ES-I3 (cell line): ENCODE data around the gene KRT85.
"Not testable (repeated sequence)": the region's sequence is repeated elsewhere in the genome, so short reads cannot be mapped to it uniquely, and the experiment has no call there.

ENCODE experiments used
- H3K36me3 ChIP-seq: 2 replicates; pipeline ENCODE4 v1.6.1; 2013; ENCODE audit warnings: mild to moderate bottlenecking, low read length, control low read depth, moderate library complexity; ENCODE audit not compliant: insufficient read depth
- H3K4me1 ChIP-seq: 2 replicates; pipeline ENCODE4 v1.6.1; 2013; ENCODE audit warnings: mild to moderate bottlenecking, control low read depth, low read length; ENCODE audit not compliant: insufficient read depth
- H3K9ac ChIP-seq: 2 replicates; pipeline ENCODE4 v1.6.1; 2013; ENCODE audit warnings: low read depth, mild to moderate bottlenecking, low read length, moderate library complexity
- H3K9me3 ChIP-seq: 2 replicates; pipeline ENCODE4 v1.6.1; 2013; ENCODE audit warnings: mild to moderate bottlenecking, low read length, moderate library complexity; ENCODE audit not compliant: control insufficient read depth, insufficient read depth

Gene KRT85

GRCh38 chr12:52353766-52354165 lies 13.5 kb downstream of the KRT85 start:
- H3K9ac ChIP-seq, result no peak overlapping the region
- no peaks in the 10 kb centered on the region for H3K9me3 ChIP-seq
- H3K36me3 ChIP-seq, result no peaks in the 10 kb centered on the region
- no peaks in the 10 kb centered on the region for H3K4me1 ChIP-seq

- H3K36me3 ChIP-seq, result no peaks in the 10 kb centered on the region
- no peaks in the 10 kb centered on the region for H3K4me1 ChIP-seq
- H3K9me3 ChIP-seq, result no peaks in the 10 kb centered on the region
- H3K9ac ChIP-seq, result no peak overlapping the region
These were observed 14.3 kb downstream of the KRT85 start for GRCh38 chr12:52352951-52353350.

GRCh38 chr12:52351196-52352059 lies 15.9 kb downstream of the KRT85 start:
- Histone ChIP-seq H3K4me1 (no peaks in the 10 kb centered on the region), H3K9me3 (no peaks in the 10 kb centered on the region), H3K36me3 (no peaks in the 10 kb centered on the region), H3K9ac (no peak overlapping the region)

GRCh38 chr12:52350786-52351185 lies 16.5 kb downstream of the KRT85 start:
- H3K9me3 ChIP-seq, result no peaks in the 10 kb centered on the region
- no peak overlapping the region for H3K9ac ChIP-seq
- no peaks in the 10 kb centered on the region for H3K36me3 ChIP-seq
- H3K4me1 ChIP-seq, result no peaks in the 10 kb centered on the region

GRCh38 chr12:52350021-52350620 lies 17.2 kb downstream of the KRT85 start:
- H3K36me3 ChIP-seq, result no peaks in the 10 kb centered on the region
- H3K4me1 ChIP-seq, result no peaks in the 10 kb centered on the region
- no peaks in the 10 kb centered on the region for H3K9me3 ChIP-seq
- H3K9ac ChIP-seq, result no peak overlapping the region

- H3K9me3 ChIP-seq, result no peaks in the 10 kb centered on the region
- H3K9ac ChIP-seq, result no peak overlapping the region
- H3K36me3 ChIP-seq, result no peaks in the 10 kb centered on the region
- H3K4me1 ChIP-seq, result no peaks in the 10 kb centered on the region
These were observed 18.1 kb downstream of the KRT85 start for GRCh38 chr12:52349196-52349595.

- no peak overlapping the region for H3K9ac ChIP-seq
- no peaks in the 10 kb centered on the region for H3K36me3 ChIP-seq
- no peaks in the 10 kb centered on the region for H3K9me3 ChIP-seq
- no peaks in the 10 kb centered on the region for H3K4me1 ChIP-seq
These were observed 19.4 kb downstream of the KRT85 start for GRCh38 chr12:52347551-52348510.

GRCh38 chr12:52347016-52347415 lies 20.3 kb downstream of the KRT85 start:
- H3K9ac ChIP-seq, result no peak overlapping the region
- no peaks in the 10 kb centered on the region for H3K9me3 ChIP-seq
- H3K36me3 ChIP-seq, result no peaks in the 10 kb centered on the region
- H3K4me1 ChIP-seq, result no peaks in the 10 kb centered on the region

GRCh38 chr12:52346593-52346992 lies 20.7 kb downstream of the KRT85 start:
- no peaks in the 10 kb centered on the region for H3K36me3 ChIP-seq
- H3K9ac ChIP-seq, result no peak overlapping the region
- H3K9me3 ChIP-seq, result no peaks in the 10 kb centered on the region
- no peaks in the 10 kb centered on the region for H3K4me1 ChIP-seq

- not testable (repeated sequence) for H3K36me3 ChIP-seq, H3K4me1 ChIP-seq, H3K9ac ChIP-seq, H3K9me3 ChIP-seq
These were observed 22.2 kb downstream of the KRT85 start for GRCh38 chr12:52345041-52345440.

GRCh38 chr12:52344111-52344510 lies 23.2 kb downstream of the KRT85 start:
- Histone ChIP-seq H3K9ac (no peak overlapping the region), H3K4me1 (no peaks in the 10 kb centered on the region), H3K36me3 (no peaks in the 10 kb centered on the region), H3K9me3 (no peaks in the 10 kb centered on the region)

GRCh38 chr12:52343550-52343949 lies 23.7 kb downstream of the KRT85 start:
- Histone ChIP-seq H3K9ac (no peak overlapping the region), H3K9me3 (no peaks in the 10 kb centered on the region), H3K4me1 (no peaks in the 10 kb centered on the region), H3K36me3 (no peaks in the 10 kb centered on the region)

GRCh38 chr12:52342781-52343490 lies 24.3 kb downstream of the KRT85 start:
- H3K9ac ChIP-seq, result no peak overlapping the region

GRCh38 chr12:52341066-52341580 lies 26.2 kb downstream of the KRT85 start:
- H3K9me3 ChIP-seq, result no peaks in the 10 kb centered on the region

More at GRCh38 chr12:52342781-52343490, 24.3 kb downstream of the KRT85 start:
- Histone ChIP-seq H3K4me1 (no peaks in the 10 kb centered on the region), H3K9me3 (no peaks in the 10 kb centered on the region), H3K36me3 (no peaks in the 10 kb centered on the region)

More at GRCh38 chr12:52341066-52341580, 26.2 kb downstream of the KRT85 start:
- H3K36me3 ChIP-seq, result no peaks in the 10 kb centered on the region
- H3K9ac ChIP-seq, result no peak overlapping the region
- no peaks in the 10 kb centered on the region for H3K4me1 ChIP-seq
